CD4-positive, alpha-beta T cell (primary cell): ENCODE data around the gene YLPM1. TPM values are rescaled to one million over a fixed set of nuclear protein-coding genes. Genes with fewer than 3 reads are reported as not detected.

ENCODE experiments used
- ATAC-seq: fragments of 200-7000 bp; cut with Tn5 transposase; one replicate; pipeline ENCODE4 v1.10.0; 2022; ENCODE audit warnings: mild to moderate bottlenecking; ENCODE audit not compliant: poor library complexity
- CTCF ChIA-PET: fragments of 350-600 bp; sonication (Branson Sonifier 250); formaldehyde crosslinking; loops from one replicate; lab custom pipeline; 2021; ENCODE audit warnings: antibody characterized with exemption, inconsistent platforms; lab: Charles Lee
- POLR2A ChIA-PET: fragments of 350-600 bp; sonication (Branson Sonifier 250); formaldehyde crosslinking; loops from one replicate; lab custom pipeline; 2021; ENCODE audit warnings: antibody characterized with exemption, inconsistent platforms; lab: Charles Lee
- DNase-seq, 14 experiments: peaks; one replicate each; pipeline ENCODE4 v3.0.0-alpha.2; 2013 to 2020; ENCODE audit warnings: mixed read lengths in 2 of 14
- H3K27ac ChIP-seq, 2 donors: one replicate each; pipeline versions ENCODE4 v1.5.1 to v1.7.0; 2013; ENCODE audit warnings: low read length in 2 of 2, low read depth in 1 of 2, mild to moderate bottlenecking in 1 of 2
- H3K27me3 ChIP-seq, 2 experiments: 1 replicate in 1 of 2; 2 replicates in 1 of 2; pipeline versions ENCODE4 v1.6.1 to v1.7.0; 2013; ENCODE audit warnings: low read length in 2 of 2, control low read depth in 1 of 2, mild to moderate bottlenecking in 1 of 2, moderate library complexity in 1 of 2; ENCODE audit not compliant: insufficient read depth in 2 of 2, control insufficient read depth in 1 of 2
- H3K36me3 ChIP-seq: one replicate; pipeline ENCODE4 v1.6.1; 2013; ENCODE audit warnings: low read length, control low read depth; ENCODE audit not compliant: insufficient read depth
- H3K4me1 ChIP-seq: one replicate; pipeline ENCODE4 v1.6.1; 2013; ENCODE audit warnings: low read length, control low read depth; ENCODE audit not compliant: insufficient read depth
- H3K4me3 ChIP-seq: one replicate; pipeline ENCODE4 v1.5.1; 2013; ENCODE audit warnings: mild to moderate bottlenecking, low read length, moderate library complexity
- H3K9me3 ChIP-seq, 2 experiments: 1 replicate in 1 of 2; 2 replicates in 1 of 2; pipeline versions ENCODE4 v1.6.1 to v1.7.0; 2013; ENCODE audit warnings: low read length in 2 of 2, mild to moderate bottlenecking in 2 of 2, control low read depth in 1 of 2, moderate library complexity in 1 of 2; ENCODE audit not compliant: control insufficient read depth in 1 of 2, insufficient read depth in 1 of 2
- H3K27ac Mint-ChIP-seq: one replicate; pipeline ENCODE4 v1.8.0; 2020; ENCODE audit warnings: mixed read lengths
- H3K27me3 Mint-ChIP-seq: one replicate; pipeline ENCODE4 v1.8.0; 2021; ENCODE audit warnings: mixed read lengths
- H3K36me3 Mint-ChIP-seq: one replicate; pipeline ENCODE4 v1.8.0; 2021; ENCODE audit warnings: low read depth, mixed read lengths
- H3K4me1 Mint-ChIP-seq: one replicate; pipeline ENCODE4 v1.8.0; 2021; ENCODE audit warnings: low read depth, mixed read lengths
- H3K4me3 Mint-ChIP-seq: one replicate; pipeline ENCODE4 v1.8.0; 2020; ENCODE audit warnings: mild to moderate bottlenecking, mixed read lengths
- H3K9me3 Mint-ChIP-seq: one replicate; pipeline ENCODE4 v1.8.0; 2020; ENCODE audit warnings: mixed read lengths
- CTCF ChIP-seq: fragments of 200-600 bp; IDR thresholded peaks from one replicate; pipeline ENCODE4 v1.8.0; 2022; ENCODE audit warnings: antibody characterized with exemption, mild to moderate bottlenecking
- intact Hi-C, 2 experiments: fragments of 100-400 bp; cut with DNase I in 1 of 2; cut with micrococcal nuclease in 1 of 2; formaldehyde crosslinking; loops; one replicate each; pipeline versions ENCODE4 v1.15.1 to v1.9.0; 2023 to 2025; cut with DNase I, micrococcal nuclease
- total RNA-seq, 174 experiments: library from RNA in 2 of 174; stranded (reverse) in 2 of 174; gene quantifications; one replicate each; pipeline ENCODE4 v1.2.3 and lab custom pipeline; 2021 to 2026

The YLPM1 gene
- total RNA-seq, 2 experiments from 2014 or later, result 87.2 to 88.6 TPM

- Histone ChIP-seq H3K4me1 (peaks cover 11% of the 10 kb centered on the region), H3K9me3 (no peaks in the 10 kb centered on the region), H3K4me3 (no peak overlapping the region), H3K27ac (no peak overlapping the region), H3K36me3 (no peaks in the 10 kb centered on the region), H3K27me3 (no peaks in the 10 kb centered on the region)
- Mint-ChIP-seq H3K4me3 (no peak overlapping the region), H3K27ac (no peak overlapping the region), H3K4me1 (peaks cover 13% of the 10 kb centered on the region), H3K27me3 (no peaks in the 10 kb centered on the region), H3K9me3 (no peaks in the 10 kb centered on the region), H3K36me3 (no peaks in the 10 kb centered on the region)
- intact Hi-C loops, result loop anchor here (1.0 to 5.0 kb wide), 5 partner anchors 19 to 441 kb away; partner anchors contain the start of gene DLST (in 1 of the 2)
- ChIA-PET POLR2A (interaction anchor here (0.7 to 4.2 kb wide), 9 partner anchors 19 to 227 kb away, joined by 3 to 43 read pairs (median 6); partner anchors contain the start of genes ACYP1, DLST and YLPM1), CTCF (interaction anchor here (1.2 to 8.0 kb wide), 9 partner anchors 10 to 227 kb away, joined by 3 to 160 read pairs (median 7); no protein-coding TSS in a partner anchor)
- DNase-seq (no peak), ATAC-seq (no peak)
- TF ChIP-seq CTCF, result no peak
These were observed 98.6 kb downstream of the YLPM1 start for GRCh38 chr14:74861734-74862090.

- ChIA-PET POLR2A (interaction anchor here (1.6 to 4.2 kb wide), 2 partner anchors 13 to 42 kb away, joined by 3 to 43 read pairs; partner anchors contain the start of gene PROX2), CTCF (interaction anchor here (8.0 kb wide), 1 partner anchor 42 kb away, joined by 160 read pairs; no protein-coding TSS in a partner anchor)
- no peak for TF ChIP-seq CTCF
- no peak for ATAC-seq
- Histone ChIP-seq H3K27me3 (no peaks in the 10 kb centered on the region), H3K36me3 (no peaks in the 10 kb centered on the region), H3K9me3 (no peaks in the 10 kb centered on the region), H3K27ac (no peak overlapping the region), H3K4me3 (no peak overlapping the region), H3K4me1 (peaks cover 24% of the 10 kb centered on the region)
- intact Hi-C loops, result loop anchor here (2.0 to 5.0 kb wide), 3 partner anchors 18 to 439 kb away; partner anchors contain the start of gene DLST (in 1 of the 2)
- H3K9me3 Mint-ChIP-seq, result no peaks in the 10 kb centered on the region
- H3K4me1 Mint-ChIP-seq, result peaks cover 29% of the 10 kb centered on the region
- H3K4me3 Mint-ChIP-seq, result no peak overlapping the region
- no peak for DNase-seq
- no peak overlapping the region for H3K27ac Mint-ChIP-seq
- H3K36me3 Mint-ChIP-seq, result no peaks in the 10 kb centered on the region
- no peaks in the 10 kb centered on the region for H3K27me3 Mint-ChIP-seq
These were observed 100.2 kb downstream of the YLPM1 start for GRCh38 chr14:74863274-74863673.

- intact Hi-C loops, result loop anchor here (5.0 kb wide), 2 partner anchors 83 to 438 kb away; no protein-coding TSS in a partner anchor
- ChIA-PET CTCF (interaction anchor here (1.2 kb wide), 1 partner anchor 41 kb away, joined by 4 read pairs; no protein-coding TSS in a partner anchor), POLR2A (no interaction called here)
- peaks cover 31% of the 10 kb centered on the region for H3K4me1 Mint-ChIP-seq
- peaks cover 24% of the 10 kb centered on the region for H3K4me1 ChIP-seq
- H3K4me3 Mint-ChIP-seq, result no peak overlapping the region
- DNase-seq (no peak), ATAC-seq (no peak)
- H3K27me3 Mint-ChIP-seq, result no peaks in the 10 kb centered on the region
- no peaks in the 10 kb centered on the region for H3K36me3 ChIP-seq
- no peak overlapping the region for H3K27ac ChIP-seq
- no peaks in the 10 kb centered on the region for H3K9me3 Mint-ChIP-seq
- H3K36me3 Mint-ChIP-seq, result no peaks in the 10 kb centered on the region
- H3K27me3 ChIP-seq, result no peaks in the 10 kb centered on the region
- no peak overlapping the region for H3K27ac Mint-ChIP-seq
- TF ChIP-seq CTCF, result no peak
- H3K4me3 ChIP-seq, result no peak overlapping the region
- H3K9me3 ChIP-seq, result no peaks in the 10 kb centered on the region
These were observed 101.1 kb downstream of the YLPM1 start for GRCh38 chr14:74864198-74864597.
